GM15510 (cell line): ENCODE data around the gene DAPP1.

Source experiments
- POLR2A ChIP-seq: IDR thresholded peaks from 3 replicates; pipeline ENCODE4 v1.6.1; 2011; ENCODE audit warnings: borderline replicate concordance; ENCODE audit not compliant: insufficient read length; ENCODE audit errors: extremely low read depth

Gene DAPP1

DNA sequence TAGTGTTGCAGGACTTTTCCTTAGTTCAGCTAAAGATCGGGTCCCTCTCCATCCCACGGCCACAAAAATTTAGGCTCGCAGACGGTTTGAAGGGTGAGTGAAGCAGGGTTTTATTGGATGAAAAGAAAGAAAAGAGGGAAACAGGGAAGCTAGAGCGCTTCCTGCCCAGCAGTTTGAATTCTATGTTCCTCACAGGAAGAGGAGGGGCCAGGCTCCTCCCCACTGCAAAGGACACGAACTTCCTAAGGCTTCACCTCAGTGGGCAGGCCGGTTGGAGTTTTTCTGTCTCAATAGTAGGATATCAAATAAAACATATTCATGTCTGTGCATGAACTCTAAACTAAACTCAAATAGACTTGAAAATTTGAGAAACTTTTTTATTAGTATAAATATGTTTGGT, 27.4 kb downstream of the DAPP1 start:
- TF ChIP-seq POLR2A, result no peak

DNA sequence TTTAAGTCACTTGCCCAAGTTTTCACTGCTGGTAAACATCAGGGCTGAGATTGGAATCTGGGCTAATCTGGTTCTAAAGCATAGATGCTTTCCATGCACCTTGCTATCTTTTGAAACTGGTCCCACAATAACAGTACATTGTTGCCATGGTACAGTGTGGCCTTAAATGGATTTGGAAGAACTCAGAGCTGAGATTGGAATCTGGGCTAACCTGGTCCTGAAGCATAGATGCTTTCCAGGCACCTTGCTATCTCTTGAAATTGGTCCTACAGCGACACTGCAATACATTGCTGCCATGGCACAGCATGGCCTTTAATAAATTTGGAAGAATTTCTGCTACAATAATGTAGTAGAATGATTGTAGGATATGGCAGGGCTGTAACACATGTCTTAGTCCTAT, 28.6 kb downstream of the DAPP1 start:
- no peak for TF ChIP-seq POLR2A

DNA sequence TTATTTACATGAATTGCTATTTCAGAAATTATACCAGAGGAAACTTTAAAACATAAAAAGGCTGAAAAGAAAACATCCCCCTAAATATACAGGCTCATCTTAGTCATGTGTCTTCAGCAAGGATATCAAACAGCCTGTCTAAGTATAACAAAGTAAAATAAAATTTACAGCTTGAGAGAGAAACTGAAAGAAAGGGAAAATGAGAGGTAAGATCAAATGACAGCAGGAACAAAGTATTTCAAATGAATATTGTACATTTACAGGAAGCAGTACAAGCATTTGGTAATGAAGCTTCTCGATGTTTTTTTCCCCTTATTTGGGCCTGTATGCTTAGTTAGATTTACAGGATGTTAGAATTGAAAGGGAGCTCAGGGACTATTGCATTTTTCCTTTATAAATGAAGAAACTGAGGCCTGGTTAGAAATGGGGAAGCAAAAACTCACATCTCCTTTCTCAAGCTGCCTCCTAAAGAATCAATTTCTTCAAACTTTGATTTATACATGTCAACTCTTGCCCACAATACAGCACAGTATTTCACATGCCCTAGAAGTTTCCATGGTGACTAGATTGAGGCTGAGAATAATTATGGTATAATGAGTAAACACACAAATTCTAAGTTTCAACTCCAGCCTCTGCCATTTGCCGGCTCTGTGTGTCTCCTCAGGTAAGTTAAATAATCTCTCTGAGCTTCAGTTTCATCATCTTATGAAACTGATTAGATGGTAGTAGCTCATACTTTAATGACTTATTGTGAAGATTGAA, 29.3 kb downstream of the DAPP1 start:
- TF ChIP-seq POLR2A, result no peak

DNA sequence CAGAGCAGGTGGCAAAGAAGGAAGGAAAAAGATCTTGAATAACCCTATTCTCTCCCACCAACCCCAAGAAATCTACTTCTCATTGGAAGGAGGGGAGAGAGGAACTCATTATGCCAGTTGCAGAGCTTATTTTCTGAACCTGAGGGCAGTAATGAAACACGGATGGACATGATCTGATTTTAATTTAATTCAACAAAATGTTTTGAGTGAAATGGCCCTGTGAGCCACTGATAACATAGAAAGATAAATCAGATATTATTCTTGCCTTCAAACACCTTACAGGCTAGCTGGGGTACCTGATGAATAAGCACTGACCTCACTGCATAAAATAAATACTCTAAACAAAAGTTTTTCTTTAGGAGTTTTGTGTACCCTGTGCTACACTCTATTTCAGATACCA, 30.3 kb downstream of the DAPP1 start:
- no peak for TF ChIP-seq POLR2A

DNA sequence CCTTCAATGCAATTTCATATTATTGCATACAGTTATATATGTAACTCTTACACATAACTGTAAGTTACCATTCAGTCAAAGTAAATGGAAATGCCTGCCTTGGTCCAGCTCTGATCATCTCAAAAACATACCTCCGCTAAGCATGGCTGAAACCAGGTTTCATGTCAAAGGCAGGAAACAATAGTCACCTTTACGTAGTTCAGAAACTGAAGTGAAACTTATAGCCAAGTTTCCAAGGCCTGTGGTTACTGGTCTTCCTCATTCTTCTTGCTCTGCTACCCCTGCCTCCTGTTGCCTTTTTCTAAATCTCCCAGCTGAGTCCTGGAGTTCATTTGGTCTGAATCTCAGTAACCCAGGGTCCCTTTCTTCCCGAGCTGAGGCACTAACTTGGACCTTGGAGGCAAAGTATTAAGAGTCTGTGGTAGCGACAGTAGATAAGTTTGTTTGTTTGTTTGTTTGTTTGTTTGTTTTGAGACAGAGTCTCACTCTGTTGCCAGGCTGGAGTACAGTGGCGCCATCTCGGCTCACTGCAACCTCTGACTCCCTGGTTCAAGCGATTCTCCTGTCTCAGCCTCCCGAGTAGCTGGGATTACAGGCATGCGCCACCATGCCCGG, 30.8 kb downstream of the DAPP1 start:
- no peak for TF ChIP-seq POLR2A

DNA sequence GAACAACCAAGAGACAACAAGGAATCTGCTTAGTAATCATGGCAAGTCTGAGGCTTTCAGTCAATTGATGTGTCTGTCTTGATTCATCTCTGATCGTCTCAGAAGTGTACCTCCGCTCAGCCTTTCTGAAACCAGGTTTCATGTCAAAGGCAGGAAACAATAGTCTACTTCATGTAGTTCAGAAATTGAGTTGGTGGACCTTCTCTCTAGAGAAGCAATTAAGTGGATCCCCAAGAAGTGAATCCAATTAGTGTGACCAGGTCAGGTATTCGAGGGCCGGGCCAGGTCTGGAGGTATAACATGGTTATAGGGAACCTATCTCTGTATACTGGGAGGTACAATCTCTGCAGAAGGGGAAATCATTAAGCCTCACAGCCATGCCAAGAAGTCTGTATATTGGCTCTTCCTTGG, 32.0 kb downstream of the DAPP1 start:
- no peak for TF ChIP-seq POLR2A

DNA sequence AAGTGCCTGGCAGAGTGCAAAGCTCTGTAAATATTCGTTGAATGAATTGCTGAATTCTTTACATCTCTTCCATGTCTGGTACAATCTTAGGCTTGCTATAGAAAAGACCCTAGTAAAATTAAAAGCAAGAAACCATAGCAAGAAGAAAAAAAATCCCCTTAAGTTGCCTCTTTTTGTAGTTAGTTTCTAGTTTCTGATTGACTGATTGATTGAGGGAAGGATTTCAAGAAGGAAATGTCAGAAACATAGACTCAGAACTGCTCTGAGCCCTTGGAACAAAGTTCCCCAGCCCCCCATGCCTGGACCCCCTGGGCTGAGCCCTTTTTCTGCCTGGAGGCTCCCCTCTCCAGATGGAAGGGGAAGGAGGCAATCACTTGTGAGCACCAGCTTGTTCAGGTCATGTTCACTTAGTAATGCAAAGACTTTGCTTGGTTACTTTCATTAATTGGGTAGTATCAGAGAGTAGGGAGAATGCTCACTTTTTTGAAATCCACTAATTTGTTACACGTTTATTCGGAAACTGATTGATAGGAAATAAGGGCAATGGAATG, 35.6 kb downstream of the DAPP1 start:
- TF ChIP-seq POLR2A, result no peak

DNA sequence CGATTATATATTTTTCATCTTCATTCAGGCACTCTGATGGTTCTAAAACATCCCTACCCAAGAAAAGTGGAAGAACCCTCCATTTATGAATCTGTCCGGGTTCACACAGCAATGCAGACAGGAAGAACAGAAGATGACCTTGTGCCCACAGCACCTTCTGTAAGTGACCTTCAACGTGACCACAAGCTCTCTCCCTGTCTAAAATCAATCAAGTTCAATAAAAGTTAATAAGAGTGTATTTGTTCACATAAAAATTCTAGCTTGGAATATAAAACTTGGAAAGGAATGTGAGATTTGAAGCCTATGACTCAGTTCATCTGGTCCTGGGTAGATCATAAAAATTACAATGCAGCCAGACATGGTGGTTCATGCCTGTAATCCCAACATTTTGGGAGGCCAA, 36.6 kb downstream of the DAPP1 start:
- no peak for TF ChIP-seq POLR2A

DNA sequence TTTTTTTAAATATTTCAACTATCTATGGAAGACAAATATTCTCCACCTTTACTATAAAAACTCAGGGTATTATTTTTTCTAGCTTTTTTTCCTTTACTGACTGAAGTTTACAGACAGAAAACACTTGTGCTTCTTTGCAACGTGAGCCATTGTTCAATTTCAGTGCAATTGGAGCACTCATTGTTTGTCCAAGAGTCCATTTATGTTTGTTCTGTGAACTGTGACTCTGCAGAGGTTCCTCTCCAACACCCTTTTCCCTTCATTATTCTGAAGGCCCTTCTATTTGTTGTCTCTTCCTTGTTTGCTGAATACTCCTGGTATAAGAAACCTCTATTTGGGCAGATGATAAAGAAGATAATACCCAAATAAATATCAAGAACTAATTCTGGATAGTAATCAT, 37.4 kb downstream of the DAPP1 start:
- TF ChIP-seq POLR2A, result no peak

DNA sequence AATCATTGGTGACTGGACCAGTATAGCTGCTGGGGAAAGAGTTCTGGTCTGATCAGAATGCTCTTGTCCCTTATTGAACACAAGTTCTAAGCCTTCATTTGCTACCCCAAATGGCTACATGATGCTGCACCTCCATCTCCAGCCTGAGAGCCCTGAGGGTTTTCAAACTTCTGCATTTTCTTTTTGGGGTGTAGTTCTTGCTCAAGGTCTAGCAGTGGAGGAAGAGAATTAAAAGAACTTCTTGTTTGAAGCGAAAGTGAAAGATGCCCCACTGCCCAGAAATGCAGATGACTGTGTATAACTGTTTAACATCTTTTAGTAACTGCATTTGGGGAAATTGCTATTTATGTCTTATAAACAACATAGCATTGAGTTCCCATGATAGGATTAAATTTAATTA, 39.1 kb downstream of the DAPP1 start:
- TF ChIP-seq POLR2A, result no peak

DNA sequence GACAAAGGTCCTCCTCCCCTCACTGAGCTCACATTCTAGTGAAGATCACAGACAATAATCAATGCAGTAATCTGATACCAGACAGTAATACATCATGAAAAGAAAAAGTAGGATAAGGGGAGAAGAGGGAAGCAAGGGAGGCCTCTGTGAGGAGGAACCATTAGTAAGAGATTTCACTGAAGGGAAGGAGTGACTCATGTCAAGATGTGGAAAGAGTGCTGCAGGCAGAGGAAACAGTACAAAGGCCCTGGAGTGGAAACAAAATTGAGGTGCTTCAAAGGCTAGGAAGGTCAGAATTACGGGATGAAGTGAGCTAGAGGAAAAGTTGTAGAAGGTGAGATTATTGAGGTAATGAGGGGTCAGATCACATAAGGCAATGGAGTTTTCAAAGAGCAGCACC, 39.5 kb downstream of the DAPP1 start:
- TF ChIP-seq POLR2A, result no peak

DNA sequence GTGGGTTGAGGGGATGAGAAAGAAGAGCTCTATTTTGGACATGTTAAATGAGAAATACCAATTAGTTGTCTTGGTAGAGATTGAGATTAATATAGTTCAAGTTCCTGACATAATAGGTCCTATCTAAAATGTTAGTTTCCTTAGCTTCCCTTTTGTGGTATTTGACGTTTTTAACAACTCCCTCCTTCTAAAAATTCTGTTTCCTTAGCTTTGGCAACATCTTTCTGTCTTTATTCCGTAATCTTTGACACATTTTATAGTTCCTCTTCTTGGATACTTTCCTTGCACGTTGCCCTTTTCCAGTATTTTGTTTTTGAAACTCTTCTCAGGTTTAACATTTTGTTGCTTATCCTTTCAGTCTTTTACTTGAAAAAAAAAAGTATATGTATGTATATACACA, 40.7 kb downstream of the DAPP1 start:
- no peak for TF ChIP-seq POLR2A

DNA sequence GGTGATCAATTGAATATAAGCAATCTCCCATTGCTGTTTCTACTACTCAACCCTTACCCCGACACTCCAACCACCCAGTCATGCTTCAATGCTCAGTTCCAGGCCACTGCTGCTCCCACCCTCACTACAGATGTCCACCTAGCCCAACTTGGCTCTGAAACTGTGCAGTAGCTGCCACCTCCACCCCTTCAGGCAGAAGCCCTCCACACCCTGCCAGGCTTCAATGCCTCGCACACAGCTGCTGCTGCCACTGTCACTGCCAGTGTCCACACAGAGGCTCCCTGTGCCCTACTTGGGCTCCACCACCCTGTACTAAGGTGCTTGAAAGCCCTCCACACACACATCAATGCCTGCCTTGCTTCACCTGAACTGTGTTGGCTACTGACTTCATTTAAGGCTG, 43.0 kb downstream of the DAPP1 start:
- no peak for TF ChIP-seq POLR2A

DNA sequence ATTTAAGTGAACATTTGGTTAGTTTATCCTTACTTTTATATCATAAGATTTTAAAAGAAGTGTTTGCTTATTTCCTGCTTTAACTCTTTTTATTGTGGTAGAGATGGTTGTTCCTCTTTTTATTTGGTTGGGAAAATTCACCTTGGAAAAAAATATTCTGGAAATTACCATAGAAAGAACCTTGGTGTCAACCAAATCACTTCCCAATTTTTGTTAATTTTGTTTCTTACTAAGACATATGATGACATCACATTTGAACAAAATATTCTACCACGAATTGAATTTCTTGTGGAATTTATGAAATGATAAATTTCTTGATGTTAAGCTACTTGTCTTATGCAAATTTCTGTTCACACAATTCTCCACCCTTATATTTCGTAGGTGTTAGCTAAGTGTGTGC, 43.9 kb downstream of the DAPP1 start:
- TF ChIP-seq POLR2A, result no peak

DNA sequence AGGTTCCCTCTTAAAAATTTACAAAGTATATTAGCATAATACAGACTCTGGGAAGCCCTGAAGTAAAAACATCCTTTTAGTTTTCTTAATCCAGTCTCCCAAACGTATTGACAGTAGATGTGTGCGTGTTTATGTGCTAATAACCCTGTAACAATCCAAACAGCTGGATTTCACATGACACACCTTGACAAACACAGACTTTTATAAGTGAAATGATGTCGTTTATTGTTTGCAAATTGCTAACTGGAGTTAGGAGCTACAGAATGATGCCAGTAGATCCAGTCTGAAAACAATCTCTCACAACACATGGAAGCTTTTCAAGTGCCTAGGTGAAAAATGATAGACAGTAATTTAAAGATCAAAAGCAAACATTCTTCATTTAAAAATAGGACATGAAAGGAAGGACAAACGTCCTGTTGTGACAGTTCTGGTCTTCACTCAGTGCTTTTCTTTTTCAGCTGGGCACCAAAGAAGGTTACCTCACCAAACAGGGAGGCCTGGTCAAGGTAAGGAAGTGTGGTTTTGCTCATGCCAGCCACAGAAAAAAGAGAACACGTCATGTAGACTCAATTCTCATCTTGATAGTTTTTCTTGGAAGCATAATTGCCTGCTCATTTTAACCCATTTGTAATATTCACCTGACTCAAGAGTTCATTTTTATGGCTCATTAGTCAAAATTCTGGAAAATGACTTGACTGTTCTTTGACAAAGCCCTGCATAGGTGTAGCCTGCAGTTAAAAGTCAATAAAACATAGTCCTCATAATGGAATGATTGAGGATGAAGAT, 44.7 kb downstream of the DAPP1 start:
- TF ChIP-seq POLR2A, result no peak
